K562 (cell line): ENCODE data around the gene NKD1. TPM values are rescaled to one million over a fixed set of nuclear protein-coding genes. Genes with fewer than 3 reads are reported as not detected.
A peak's percentile ranks its signal among the peaks of the same experiment; 100 is the strongest.

Experiments
- CBFA2T3 ChIP-seq: fragments of 450-650 bp; IDR thresholded peaks from 2 replicates; pipeline ENCODE4 v1.6.1; 2017
- CC2D1A ChIP-seq: fragments of 450-650 bp; IDR thresholded peaks from 2 replicates; pipeline ENCODE4 v1.6.1; 2017; ENCODE audit warnings: mild to moderate bottlenecking
- CTCF ChIP-seq, 3 experiments: IDR thresholded peaks in 2 of 3; conservative IDR thresholded peaks in 1 of 3; 2 replicates each; pipeline ENCODE4 v1.5.1; 2011 to 2012; ENCODE audit warnings: low read length in 3 of 3, mild to moderate bottlenecking in 3 of 3, control low read depth in 2 of 3, improper control_type of control experiment in 1 of 3, inconsistent platforms in 1 of 3, low read depth in 1 of 3, mixed read lengths in 1 of 3, moderate library complexity in 1 of 3; ENCODE audit not compliant: insufficient read depth in 2 of 3
- DLX4 ChIP-seq: fragments of 250-450 bp; sonication (Bioruptor Pico); IDR thresholded peaks from 2 replicates; pipeline ENCODE4 v1.6.1; 2021; ENCODE audit warnings: mild to moderate bottlenecking
- FOXJ3 ChIP-seq: sonication (generic); formaldehyde crosslinking; IDR thresholded peaks from 2 replicates; pipeline ENCODE4 v1.4.0; 2020; ENCODE audit warnings: mild to moderate bottlenecking, missing genetic modification reagents
- HCFC1 ChIP-seq: IDR thresholded peaks from 2 replicates; pipeline ENCODE4 v1.6.1; 2012; ENCODE audit warnings: low read depth, low read length, improper control_type of control experiment
- MNT ChIP-seq, 2 experiments: fragments of 450-650 bp; conservative IDR thresholded peaks; 2 replicates each; pipeline ENCODE4 v1.6.1; 2017; ENCODE audit warnings: mild to moderate bottlenecking in 2 of 2, moderate library complexity in 2 of 2
- MTF1 ChIP-seq: fragments of 250-450 bp; sonication (Bioruptor Pico); IDR thresholded peaks from 2 replicates; pipeline ENCODE4 v1.9.0; 2021; ENCODE audit warnings: moderate library complexity, mild to moderate bottlenecking, inconsistent platforms, borderline replicate concordance
- NFE2L1 ChIP-seq: fragments of 450-650 bp; IDR thresholded peaks from 2 replicates; pipeline ENCODE4 v1.6.1; 2016; ENCODE audit warnings: missing genetic modification characterization, low read depth, mild to moderate bottlenecking, missing compliant biosample characterization, moderate library complexity, borderline replicate concordance
- NR2F6 ChIP-seq: fragments of 450-650 bp; formaldehyde crosslinking; IDR thresholded peaks from 2 replicates; pipeline ENCODE4 v1.4.0; 2020; ENCODE audit warnings: mild to moderate bottlenecking
- RFX5 ChIP-seq: IDR thresholded peaks from 2 replicates; pipeline ENCODE4 v1.6.1; 2011; ENCODE audit warnings: low read depth, mild to moderate bottlenecking, improper control_type of control experiment, low read length
- SAFB ChIP-seq: fragments of 200-400 bp; formaldehyde crosslinking; IDR thresholded peaks from 2 replicates; pipeline ENCODE4 v1.6.1; 2017; ENCODE audit warnings: low read depth, low read length, borderline replicate concordance
- SP2 ChIP-seq: IDR thresholded peaks from 2 replicates; pipeline ENCODE4 v1.6.1; 2011; ENCODE audit warnings: mild to moderate bottlenecking, low read depth, low read length, moderate library complexity; ENCODE audit not compliant: poor library complexity, severe bottlenecking; ENCODE audit errors: extremely low read depth
- TOE1 ChIP-seq, 2 experiments: fragments of 450-650 bp in 1 of 2; sonication (generic) in 1 of 2; formaldehyde crosslinking in 1 of 2; IDR thresholded peaks; 2 replicates each; pipeline versions ENCODE4 v1.7.1 to v1.8.0; 2016 to 2022; ENCODE audit warnings: borderline replicate concordance in 2 of 2, mild to moderate bottlenecking in 2 of 2, antibody characterized with exemption in 1 of 2, inconsistent platforms in 1 of 2, low read depth in 1 of 2, missing genetic modification reagents in 1 of 2, moderate library complexity in 1 of 2
- XRCC3 ChIP-seq: fragments of 450-650 bp; IDR thresholded peaks from 2 replicates; pipeline ENCODE4 v1.6.1; 2017; ENCODE audit warnings: mild to moderate bottlenecking, moderate library complexity
- ZNF24 ChIP-seq: fragments of 450-650 bp; IDR thresholded peaks from 2 replicates; pipeline ENCODE4 v1.6.1; 2016
- ZNF431 ChIP-seq: sonication (generic); formaldehyde crosslinking; IDR thresholded peaks from 2 replicates; pipeline ENCODE4 v1.8.0; 2022; ENCODE audit warnings: mild to moderate bottlenecking, missing genetic modification reagents
- ZNF644 ChIP-seq: fragments of 200-800 bp; sonication (Bioruptor generic); IDR thresholded peaks from 2 replicates; pipeline ENCODE4 v1.6.1; 2016; ENCODE audit warnings: low read depth, missing genetic modification characterization, missing compliant biosample characterization
- ZNF740 ChIP-seq, 3 experiments: fragments of 200-800 bp in 1 of 3; sonication (Bioruptor generic) in 1 of 3; sonication (generic) in 1 of 3; formaldehyde crosslinking in 1 of 3; IDR thresholded peaks; 2 replicates each; pipeline versions ENCODE4 v1.6.1 to v1.8.0; 2016 to 2022; ENCODE audit warnings: mild to moderate bottlenecking in 2 of 3, missing compliant biosample characterization in 2 of 3, missing genetic modification characterization in 2 of 3, missing genetic modification reagents in 1 of 3
- polyA plus RNA-seq, 8 experiments: library from polyadenylated mRNA; depleted of rRNA in 4 of 8; stranded (reverse) in 5 of 8; unstranded in 3 of 8; fragments of >200 nt; fragmentation: Nextera tagmentation in 2 of 8; fragmentation: Illumina TruSeq in 1 of 8; extraction: Ambion mirVana in 2 of 8; extraction: Trizol in 1 of 8; gene quantifications; 2 replicates each; pipeline versions ENCODE4 v1.2.1 to v1.2.3, GENCODE V29; 2011 to 2014; ENCODE audit warnings: inconsistent platforms in 1 of 8, missing spikeins in 1 of 8
- total RNA-seq, 7 experiments: library from RNA; depleted of rRNA in 6 of 7; stranded (reverse); fragments of >200 nt in 6 of 7; fragmentation: Illumina TruSeq in 2 of 7; extraction: Trizol in 2 of 7; gene quantifications; 2 replicates each; pipeline versions ENCODE4 v1.2.1 to v1.2.3, GENCODE V29; 2011 to 2021; ENCODE audit warnings: low replicate concordance in 1 of 7

NKD1 gene
- total and polyA plus RNA-seq, 9 of the 15 experiments (the other 6 are each of a cell fraction or from before 2014, with no cell fraction given) = under 0.01 to 0.24 (median 0.04) TPM; not detected in 2

GRCh38 chr16:50509521-50510341, 38.5 kb upstream of the NKD1 start (continued):
- TF ChIP-seq NFE2L1 (tag) = no peak
- TF ChIP-seq CC2D1A = no peak; the same call in 1 of the 2 replicates
- TF ChIP-seq DLX4 (CRISPR knock-in tag) = no peak
- no peak for TF ChIP-seq XRCC3
- no peak for TF ChIP-seq ZNF644
- no peak for TF ChIP-seq TOE1 (IDR thresholded peaks at IDR 0.05; ENCODE audit: borderline replicate concordance)
- TF ChIP-seq TOE1 (CRISPR knock-in tag; IDR thresholded peaks at IDR 0.05; ENCODE audit: borderline replicate concordance, low read depth) = no peak
- TF ChIP-seq MTF1 (CRISPR knock-in tag) = no peak
- no peak for TF ChIP-seq SP2
- TF ChIP-seq RFX5 = no peak
- TF ChIP-seq MNT (conservative IDR thresholded peaks at IDR 0.05) = peak in 1 of 2 experiments; percentile 36; a peak in 1 of 4 replicates
- TF ChIP-seq ZNF431 (CRISPR knock-in tag) = no peak
- no peak for TF ChIP-seq SAFB
- TF ChIP-seq CBFA2T3 = no peak
- no peak for TF ChIP-seq HCFC1
- TF ChIP-seq ZNF740 (CRISPR knock-in tag; IDR thresholded peaks at IDR 0.05) = no peak
- no peak for TF ChIP-seq ZNF740 (tag; IDR thresholded peaks at IDR 0.05)
- TF ChIP-seq CTCF (IDR thresholded peaks at IDR 0.05 in 2 of 3, conservative IDR thresholded peaks at IDR 0.05 in 1 of 3; ENCODE audit: insufficient read depth in 2 of 3, low read depth in 1 of 3, low read length in 3 of 3) = peak; percentile 64 to 90 (median 79)
- no peak for TF ChIP-seq ZNF24
- TF ChIP-seq NR2F6 (CRISPR knock-in tag) = no peak
- no peak for TF ChIP-seq FOXJ3 (CRISPR knock-in tag)
